HL-60 (cell line): ENCODE results near the gene KEL.

Experiments used
- DNase-seq, 2 experiments: peaks; one replicate each; pipeline ENCODE4 v3.0.0-alpha.2; 2010 to 2020; ENCODE audit warnings: low read depth in 1 of 2, low spot score in 1 of 2
- H3K27ac ChIP-seq: fragments of 250-450 bp; sonication (Bioruptor Pico); replicated peaks from 2 replicates; pipeline ENCODE4 v1.5.1; 2020; ENCODE audit warnings: mild to moderate bottlenecking, moderate library complexity
- H3K27me3 ChIP-seq: fragments of 250-450 bp; sonication (Bioruptor Pico); 2 replicates; pipeline ENCODE4 v1.5.1; 2021; ENCODE audit warnings: mild to moderate bottlenecking, moderate library complexity; ENCODE audit not compliant: insufficient read depth, poor library complexity, severe bottlenecking
- H3K4me3 ChIP-seq: replicated peaks from 2 replicates; pipeline ENCODE4 v1.5.1; 2011; ENCODE audit warnings: mild to moderate bottlenecking, control low read depth, low read length; ENCODE audit not compliant: insufficient read depth
- GABPA ChIP-seq: IDR thresholded peaks from 2 replicates; pipeline ENCODE4 v1.6.1; 2012; ENCODE audit warnings: low read depth
- POLR2AphosphoS5 ChIP-seq: IDR thresholded peaks from 2 replicates; pipeline ENCODE4 v1.6.1; 2012; ENCODE audit warnings: low read depth
- SPI1 ChIP-seq: IDR thresholded peaks from 2 replicates; pipeline ENCODE4 v1.6.1; 2012; ENCODE audit warnings: low read depth, mild to moderate bottlenecking, borderline replicate concordance
- TF ChIP-seq, protein P1 (sequence below): IDR thresholded peaks from 2 replicates; pipeline ENCODE4 v1.6.1; 2012; ENCODE audit warnings: low read depth; ENCODE audit not compliant: insufficient replicate concordance
- TF ChIP-seq, protein P2 (sequence below): IDR thresholded peaks from one replicate; pipeline ENCODE4 v1.5.1; 2011; ENCODE audit warnings: low read length, control low read depth, inconsistent platforms; ENCODE audit not compliant: insufficient read depth

KEL gene

DNA sequence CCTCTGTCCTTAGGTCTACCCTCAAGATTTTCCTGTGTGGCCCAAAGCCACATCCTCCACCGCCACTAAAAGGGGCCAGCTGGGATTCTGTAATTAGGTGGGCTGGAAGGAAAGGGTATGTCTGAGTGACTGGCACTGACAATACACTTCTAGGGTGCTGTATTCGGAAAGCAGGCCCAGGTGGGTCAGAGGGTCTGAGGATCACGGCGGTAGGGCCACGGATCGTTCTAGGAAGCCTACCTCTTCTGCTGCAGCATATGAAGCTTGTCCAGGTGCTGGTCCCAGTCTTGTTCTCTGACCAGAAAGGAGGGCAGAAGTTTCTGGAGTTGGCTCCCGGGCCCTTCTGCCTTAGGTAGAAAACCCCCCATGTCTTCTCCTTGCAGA, 29.1 kb downstream of the KEL start:
- no peak overlapping the region for H3K4me3 ChIP-seq
- no peaks in the 10 kb centered on the region for H3K27me3 ChIP-seq
- H3K27ac ChIP-seq: no peak overlapping the region
- DNase-seq: no peak
- TF ChIP-seq, protein P1, sequence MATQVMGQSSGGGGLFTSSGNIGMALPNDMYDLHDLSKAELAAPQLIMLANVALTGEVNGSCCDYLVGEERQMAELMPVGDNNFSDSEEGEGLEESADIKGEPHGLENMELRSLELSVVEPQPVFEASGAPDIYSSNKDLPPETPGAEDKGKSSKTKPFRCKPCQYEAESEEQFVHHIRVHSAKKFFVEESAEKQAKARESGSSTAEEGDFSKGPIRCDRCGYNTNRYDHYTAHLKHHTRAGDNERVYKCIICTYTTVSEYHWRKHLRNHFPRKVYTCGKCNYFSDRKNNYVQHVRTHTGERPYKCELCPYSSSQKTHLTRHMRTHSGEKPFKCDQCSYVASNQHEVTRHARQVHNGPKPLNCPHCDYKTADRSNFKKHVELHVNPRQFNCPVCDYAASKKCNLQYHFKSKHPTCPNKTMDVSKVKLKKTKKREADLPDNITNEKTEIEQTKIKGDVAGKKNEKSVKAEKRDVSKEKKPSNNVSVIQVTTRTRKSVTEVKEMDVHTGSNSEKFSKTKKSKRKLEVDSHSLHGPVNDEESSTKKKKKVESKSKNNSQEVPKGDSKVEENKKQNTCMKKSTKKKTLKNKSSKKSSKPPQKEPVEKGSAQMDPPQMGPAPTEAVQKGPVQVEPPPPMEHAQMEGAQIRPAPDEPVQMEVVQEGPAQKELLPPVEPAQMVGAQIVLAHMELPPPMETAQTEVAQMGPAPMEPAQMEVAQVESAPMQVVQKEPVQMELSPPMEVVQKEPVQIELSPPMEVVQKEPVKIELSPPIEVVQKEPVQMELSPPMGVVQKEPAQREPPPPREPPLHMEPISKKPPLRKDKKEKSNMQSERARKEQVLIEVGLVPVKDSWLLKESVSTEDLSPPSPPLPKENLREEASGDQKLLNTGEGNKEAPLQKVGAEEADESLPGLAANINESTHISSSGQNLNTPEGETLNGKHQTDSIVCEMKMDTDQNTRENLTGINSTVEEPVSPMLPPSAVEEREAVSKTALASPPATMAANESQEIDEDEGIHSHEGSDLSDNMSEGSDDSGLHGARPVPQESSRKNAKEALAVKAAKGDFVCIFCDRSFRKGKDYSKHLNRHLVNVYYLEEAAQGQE: no peak
- TF ChIP-seq, protein P2, sequence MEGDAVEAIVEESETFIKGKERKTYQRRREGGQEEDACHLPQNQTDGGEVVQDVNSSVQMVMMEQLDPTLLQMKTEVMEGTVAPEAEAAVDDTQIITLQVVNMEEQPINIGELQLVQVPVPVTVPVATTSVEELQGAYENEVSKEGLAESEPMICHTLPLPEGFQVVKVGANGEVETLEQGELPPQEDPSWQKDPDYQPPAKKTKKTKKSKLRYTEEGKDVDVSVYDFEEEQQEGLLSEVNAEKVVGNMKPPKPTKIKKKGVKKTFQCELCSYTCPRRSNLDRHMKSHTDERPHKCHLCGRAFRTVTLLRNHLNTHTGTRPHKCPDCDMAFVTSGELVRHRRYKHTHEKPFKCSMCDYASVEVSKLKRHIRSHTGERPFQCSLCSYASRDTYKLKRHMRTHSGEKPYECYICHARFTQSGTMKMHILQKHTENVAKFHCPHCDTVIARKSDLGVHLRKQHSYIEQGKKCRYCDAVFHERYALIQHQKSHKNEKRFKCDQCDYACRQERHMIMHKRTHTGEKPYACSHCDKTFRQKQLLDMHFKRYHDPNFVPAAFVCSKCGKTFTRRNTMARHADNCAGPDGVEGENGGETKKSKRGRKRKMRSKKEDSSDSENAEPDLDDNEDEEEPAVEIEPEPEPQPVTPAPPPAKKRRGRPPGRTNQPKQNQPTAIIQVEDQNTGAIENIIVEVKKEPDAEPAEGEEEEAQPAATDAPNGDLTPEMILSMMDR: no peak
- TF ChIP-seq POLR2AphosphoS5 (no peak), GABPA (no peak), SPI1 (no peak)

DNA sequence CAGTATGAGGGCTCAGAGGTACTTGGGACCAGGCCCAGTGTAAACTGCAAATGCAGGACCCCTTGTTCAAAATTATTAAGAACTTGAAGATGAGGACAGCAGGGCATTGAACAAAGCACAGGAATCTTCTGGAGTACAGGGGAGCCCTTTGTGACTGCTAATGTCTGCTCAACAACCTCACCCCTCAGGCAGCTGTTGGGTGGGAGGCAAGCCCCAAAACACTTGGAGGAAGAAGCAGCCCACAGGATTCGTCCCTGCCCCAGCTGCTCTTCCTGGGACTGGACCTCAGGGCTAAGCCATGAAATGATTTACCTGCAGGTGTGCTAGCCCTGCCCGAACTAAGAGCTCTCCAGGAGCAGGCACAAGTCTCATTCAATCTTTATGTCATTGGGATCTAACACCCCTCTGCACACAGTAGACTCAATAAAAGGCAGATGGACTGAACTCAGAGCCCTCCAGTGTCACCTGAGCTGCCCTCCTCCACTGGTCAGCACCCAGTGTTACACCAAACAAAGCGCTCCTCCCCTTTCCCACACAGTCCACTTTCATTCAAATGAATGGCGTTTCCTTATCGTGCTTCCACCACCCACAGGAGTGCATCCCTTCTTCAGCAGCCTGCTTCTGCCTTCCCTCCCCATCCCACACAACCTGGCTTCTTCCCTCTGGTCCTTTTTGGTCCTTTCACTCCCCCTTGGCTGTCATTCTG, 29.6 kb downstream of the KEL start:
- Histone ChIP-seq H3K4me3 (no peak overlapping the region), H3K27me3 (no peaks in the 10 kb centered on the region), H3K27ac (no peak overlapping the region)
- DNase-seq: no peak
- TF ChIP-seq, protein P1: no peak
- TF ChIP-seq SPI1 (no peak), GABPA (no peak), POLR2AphosphoS5 (no peak)
- TF ChIP-seq, protein P2: no peak

DNA sequence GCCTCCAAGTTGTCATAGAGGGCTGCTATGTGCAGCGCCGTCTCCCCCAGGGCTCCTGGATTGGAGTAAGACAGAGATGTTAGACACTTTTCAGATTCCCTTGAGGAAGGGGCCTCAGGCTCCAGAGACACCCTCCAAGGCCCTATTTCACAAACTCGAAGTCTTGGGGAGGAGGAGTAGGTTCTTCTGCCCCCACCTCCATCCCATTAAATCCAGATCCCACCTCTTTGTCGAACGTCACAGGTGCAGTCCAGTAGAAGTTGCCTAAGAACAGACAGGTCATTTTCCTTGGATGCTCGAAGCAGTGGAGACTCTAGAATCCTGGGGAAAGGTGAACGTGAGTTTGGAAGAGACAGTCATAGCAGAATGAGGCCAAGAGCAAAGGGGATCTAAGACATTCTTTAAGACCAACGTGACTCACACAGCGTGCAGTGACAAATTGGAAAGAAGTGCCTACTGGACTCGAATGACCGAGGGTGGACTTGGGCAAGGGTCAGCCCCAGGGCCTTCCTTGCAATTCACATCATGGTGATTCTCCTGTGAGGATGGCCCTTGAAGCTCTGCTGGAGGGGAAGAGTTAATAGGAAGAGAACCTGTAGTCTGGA, 31.9 kb downstream of the KEL start:
- no peaks in the 10 kb centered on the region for H3K27me3 ChIP-seq
- H3K27ac ChIP-seq: no peak overlapping the region
- H3K4me3 ChIP-seq: no peak overlapping the region
- TF ChIP-seq POLR2AphosphoS5 (no peak), GABPA (no peak), SPI1 (no peak)
- TF ChIP-seq, protein P1: no peak
- TF ChIP-seq, protein P2: no peak
- no peak for DNase-seq
